DND-41 (cell line): ENCODE data around the gene MED12L.

ENCODE experiments used
- CTCF ChIP-seq: IDR thresholded peaks from 2 replicates; pipeline ENCODE4 v1.5.1; 2012; ENCODE audit warnings: borderline replicate concordance, low read length, moderate library complexity, mild to moderate bottlenecking; ENCODE audit not compliant: poor library complexity, severe bottlenecking; ENCODE audit errors: extremely low read depth
- EZH2 ChIP-seq: IDR thresholded peaks from 3 replicates; pipeline ENCODE4 v1.6.1; 2012; ENCODE audit warnings: borderline replicate concordance, low read depth, mild to moderate bottlenecking, moderate library complexity, low read length, inconsistent platforms; ENCODE audit not compliant: severe bottlenecking

DNA sequence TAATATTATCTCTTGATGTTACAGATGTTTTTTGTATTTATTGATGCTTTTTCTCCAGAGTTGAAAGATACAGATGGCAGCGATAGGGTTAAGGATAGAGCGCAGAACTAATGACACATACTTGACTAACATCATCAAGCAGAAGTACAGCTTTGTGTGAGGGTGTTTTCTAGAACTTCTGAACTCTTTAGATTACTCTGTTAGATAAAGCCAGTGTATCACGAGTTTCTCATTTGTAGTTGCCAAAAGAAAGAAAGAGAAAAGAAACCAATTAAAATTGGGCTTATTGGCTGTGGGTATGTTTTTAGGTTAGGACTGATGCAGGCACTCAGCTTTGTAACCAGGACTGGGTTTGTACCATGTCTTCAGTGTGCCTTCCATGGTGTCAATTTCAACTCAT, 124.2 kb downstream of the MED12L start:
- TF ChIP-seq CTCF (no peak), EZH2 (no peak)
